HG02840 (cell line): Measurements from ENCODE around the gene TNFSF11.

Source experiments
- ATAC-seq: cut with Tn5 transposase; IDR thresholded peaks from one replicate; pipeline ENCODE4 v1.9.1; 2021; ENCODE audit warnings: mild to moderate bottlenecking, moderate library complexity, moderate number of reproducible peaks; ENCODE audit not compliant: unreplicated experiment, low FRiP score

The TNFSF11 gene

GRCh38 chr13:42607546-42607945 lies 33.6 kb downstream of the TNFSF11 start:
- ATAC-seq: no peak

GRCh38 chr13:42610649-42611048 lies 36.7 kb downstream of the TNFSF11 start:
- no peak for ATAC-seq

GRCh38 chr13:42611086-42611779 lies 37.3 kb downstream of the TNFSF11 start:
- ATAC-seq: no peak

GRCh38 chr13:42612021-42612765 lies 38.2 kb downstream of the TNFSF11 start:
- no peak for ATAC-seq

- no peak for ATAC-seq
Observed at GRCh38 chr13:42614436-42615035, 40.6 kb downstream of the TNFSF11 start.

GRCh38 chr13:42615691-42616090 lies 41.7 kb downstream of the TNFSF11 start:
- no peak for ATAC-seq

GRCh38 chr13:42617221-42617620 lies 43.3 kb downstream of the TNFSF11 start:
- ATAC-seq: no peak

GRCh38 chr13:42623916-42624315 lies 50.0 kb downstream of the TNFSF11 start:
- ATAC-seq: no peak

- ATAC-seq: no peak
Observed at GRCh38 chr13:42625611-42626010, 51.7 kb downstream of the TNFSF11 start.

GRCh38 chr13:42626176-42626860 lies 52.4 kb downstream of the TNFSF11 start:
- ATAC-seq: no peak

GRCh38 chr13:42628666-42629065 lies 54.7 kb downstream of the TNFSF11 start:
- no peak for ATAC-seq

- no peak for ATAC-seq
Observed at GRCh38 chr13:42631181-42631580, 57.2 kb downstream of the TNFSF11 start.

- no peak for ATAC-seq
Observed at GRCh38 chr13:42633495-42633894, 59.5 kb downstream of the TNFSF11 start.

- no peak for ATAC-seq
Observed at GRCh38 chr13:42638101-42638500, 64.1 kb downstream of the TNFSF11 start.

- no peak for ATAC-seq
Observed at GRCh38 chr13:42638886-42639285, 64.9 kb downstream of the TNFSF11 start.

- no peak for ATAC-seq
Observed at GRCh38 chr13:42643076-42643475, 69.1 kb downstream of the TNFSF11 start.

- no peak for ATAC-seq
Observed at GRCh38 chr13:42644841-42645240, 70.9 kb downstream of the TNFSF11 start.

GRCh38 chr13:42645717-42646116 lies 71.8 kb downstream of the TNFSF11 start:
- ATAC-seq: no peak

- ATAC-seq: no peak
Observed at GRCh38 chr13:42649141-42649540, 75.2 kb downstream of the TNFSF11 start.

GRCh38 chr13:42649831-42650230 lies 75.9 kb downstream of the TNFSF11 start:
- no peak for ATAC-seq

- ATAC-seq: no peak
Observed at GRCh38 chr13:42650506-42650905, 76.6 kb downstream of the TNFSF11 start.
